Karpas-422 (cell line): ENCODE results near the gene WASF2. TPM values are rescaled to one million over a fixed set of nuclear protein-coding genes. Genes with fewer than 3 reads are reported as not detected.

Source experiments
- DNase-seq: peaks from one replicate; pipeline ENCODE4 v3.0.0-alpha.2; 2015
- H2AFZ ChIP-seq: fragments of 200-600 bp; sonication (generic); 2 replicates; pipeline ENCODE4 v1.6.1; 2014; ENCODE audit warnings: antibody characterized with exemption, low read length, mixed read lengths
- H3K27ac ChIP-seq: fragments of 200-600 bp; sonication (generic); 2 replicates; pipeline ENCODE4 v1.5.1; 2014; ENCODE audit warnings: mild to moderate bottlenecking, low read length, moderate library complexity
- H3K27me3 ChIP-seq: fragments of 200-600 bp; sonication (generic); 2 replicates; pipeline ENCODE4 v1.6.1; 2014; ENCODE audit warnings: low read length, mixed read lengths
- H3K36me3 ChIP-seq: fragments of 200-600 bp; sonication (generic); 2 replicates; pipeline ENCODE4 v1.6.1; 2014; ENCODE audit warnings: low read length, mixed read lengths; ENCODE audit not compliant: insufficient read depth
- H3K4me1 ChIP-seq: fragments of 200-600 bp; sonication (generic); 2 replicates; pipeline ENCODE4 v1.6.1; 2014; ENCODE audit warnings: mild to moderate bottlenecking, low read length, mixed read lengths
- H3K4me2 ChIP-seq: fragments of 200-600 bp; sonication (generic); 2 replicates; pipeline ENCODE4 v1.6.1; 2014; ENCODE audit warnings: low read length, low read depth, mild to moderate bottlenecking; ENCODE audit not compliant: poor library complexity, severe bottlenecking
- H3K4me3 ChIP-seq: fragments of 200-600 bp; sonication (generic); 2 replicates; pipeline ENCODE4 v1.5.1; 2014; ENCODE audit warnings: mild to moderate bottlenecking, antibody characterized with exemption, low read length, mixed read lengths
- H3K79me2 ChIP-seq: fragments of 200-600 bp; sonication (generic); 2 replicates; pipeline ENCODE4 v1.6.1; 2014; ENCODE audit warnings: mild to moderate bottlenecking, low read length, mixed read lengths
- H3K9ac ChIP-seq: fragments of 200-600 bp; sonication (generic); 2 replicates; pipeline ENCODE4 v1.6.0; 2014; ENCODE audit warnings: low read length
- H3K9me2 ChIP-seq: fragments of 200-600 bp; sonication (generic), shearing (Covaris generic); replicated peaks from 2 replicates; pipeline ENCODE4 v1.6.0; 2014; ENCODE audit warnings: mild to moderate bottlenecking, low read length, moderate library complexity; ENCODE audit not compliant: insufficient read depth
- H3K9me3 ChIP-seq: fragments of 300-700, 200-600 bp; sonication (generic); 2 replicates; pipeline ENCODE4 v1.6.1; 2014; ENCODE audit warnings: low read length, mixed read lengths
- H4K20me1 ChIP-seq: fragments of 200-600 bp; sonication (generic); 2 replicates; pipeline ENCODE4 v1.6.1; 2014; ENCODE audit warnings: mild to moderate bottlenecking, antibody characterized with exemption, low read length, low read depth; ENCODE audit not compliant: insufficient read depth
- total RNA-seq: library from RNA; depleted of rRNA; stranded (reverse); fragments of >200 nt; shearing (Covaris generic); gene quantifications from 2 replicates; pipeline ENCODE4 v1.2.3, GENCODE V29; 2014; ENCODE audit warnings: low replicate concordance

Gene WASF2
- total RNA-seq, 1 experiment from 2014 or later: 21.7 TPM

DNA sequence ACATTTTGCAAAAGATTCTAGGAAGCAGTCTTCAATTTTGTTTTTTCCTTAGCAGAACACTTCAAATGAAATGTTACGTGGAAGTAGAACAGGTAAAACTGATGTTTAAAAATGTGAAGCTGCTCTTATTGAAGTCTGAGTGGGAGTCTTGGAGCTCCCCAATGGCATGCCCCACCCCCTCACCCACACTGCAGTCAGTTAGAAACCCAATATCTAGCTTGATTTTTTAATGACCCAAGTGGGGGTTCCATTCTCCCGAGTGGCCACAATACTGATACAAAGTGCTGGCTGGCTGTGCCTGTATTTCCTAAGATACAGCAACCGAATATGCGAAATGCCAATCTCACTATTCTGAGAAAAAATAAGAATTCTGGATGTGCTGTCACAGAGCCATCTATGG lies 66.3 kb downstream of the WASF2 start:
- DNase-seq: no peak
- H3K9ac ChIP-seq: no peak overlapping the region
- H3K36me3 ChIP-seq: no peaks in the 10 kb centered on the region
- peaks cover 29% of the 10 kb centered on the region for H3K4me1 ChIP-seq
- H4K20me1 ChIP-seq: no peaks in the 10 kb centered on the region
- no peaks in the 10 kb centered on the region for H3K27me3 ChIP-seq
- no peak overlapping the region for H2AFZ ChIP-seq
- no peaks in the 10 kb centered on the region for H3K9me3 ChIP-seq
- H3K27ac ChIP-seq: no peak overlapping the region
- no peaks in the 10 kb centered on the region for H3K9me2 ChIP-seq
- peaks cover 61% of the 10 kb centered on the region for H3K79me2 ChIP-seq
- no peak overlapping the region for H3K4me2 ChIP-seq
- no peak overlapping the region for H3K4me3 ChIP-seq

DNA sequence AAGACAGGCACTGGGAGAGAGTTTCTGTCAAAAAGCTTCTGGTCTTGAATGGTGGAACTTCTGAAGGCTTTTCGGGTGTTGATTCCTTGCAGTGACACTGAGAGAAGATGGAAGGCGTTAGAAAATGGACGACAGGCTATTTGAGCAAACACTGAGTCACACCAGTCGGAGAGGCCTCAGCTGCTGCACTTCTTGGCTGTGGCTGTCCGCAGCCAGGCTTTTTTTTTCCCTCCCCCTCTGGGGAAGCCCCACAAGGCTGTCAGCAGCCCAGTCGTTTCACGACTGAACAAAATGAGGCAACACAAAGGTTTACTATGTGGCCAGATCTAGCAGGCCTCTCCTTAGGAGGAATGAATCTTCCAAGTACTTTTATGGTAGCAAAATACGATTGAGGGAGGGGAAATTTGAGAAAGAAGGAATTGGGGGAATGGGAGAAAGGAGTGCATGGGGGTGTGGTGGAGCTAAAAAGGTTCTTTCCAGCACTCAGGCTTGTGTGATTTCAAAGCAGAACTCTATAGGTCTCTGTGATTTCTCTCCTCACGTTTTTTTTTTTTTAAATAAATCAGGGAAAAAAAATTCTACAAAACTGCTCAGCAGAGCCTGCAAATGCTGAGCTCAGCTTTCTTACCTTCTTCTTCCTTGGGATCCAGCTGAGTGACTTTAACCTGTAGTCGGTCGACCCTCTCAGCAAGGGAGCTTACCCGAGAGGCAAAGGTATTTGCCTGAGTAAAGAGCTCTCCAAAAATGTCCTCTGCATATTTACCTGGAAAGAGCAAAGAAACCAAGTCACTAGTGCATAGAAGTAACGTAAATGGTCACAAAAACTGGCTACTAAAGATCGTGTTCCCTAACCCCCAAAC lies 71.4 kb downstream of the WASF2 start:
- H3K9me3 ChIP-seq: no peaks in the 10 kb centered on the region
- DNase-seq: no peak
- H3K4me2 ChIP-seq: no peak overlapping the region
- no peaks in the 10 kb centered on the region for H4K20me1 ChIP-seq
- H3K9ac ChIP-seq: no peak overlapping the region
- no peak overlapping the region for H3K4me3 ChIP-seq
- no peak overlapping the region for H2AFZ ChIP-seq
- H3K79me2 ChIP-seq: peaks cover 27% of the 10 kb centered on the region
- 0 out of 2 replicates have a peak overlapping the region, but pooled peaks have one; percentile 4 for H3K27ac ChIP-seq
- peaks cover 12% of the 10 kb centered on the region for H3K36me3 ChIP-seq
- peaks cover 15% of the 10 kb centered on the region for H3K4me1 ChIP-seq
- no peaks in the 10 kb centered on the region for H3K27me3 ChIP-seq
- H3K9me2 ChIP-seq: no peaks in the 10 kb centered on the region

DNA sequence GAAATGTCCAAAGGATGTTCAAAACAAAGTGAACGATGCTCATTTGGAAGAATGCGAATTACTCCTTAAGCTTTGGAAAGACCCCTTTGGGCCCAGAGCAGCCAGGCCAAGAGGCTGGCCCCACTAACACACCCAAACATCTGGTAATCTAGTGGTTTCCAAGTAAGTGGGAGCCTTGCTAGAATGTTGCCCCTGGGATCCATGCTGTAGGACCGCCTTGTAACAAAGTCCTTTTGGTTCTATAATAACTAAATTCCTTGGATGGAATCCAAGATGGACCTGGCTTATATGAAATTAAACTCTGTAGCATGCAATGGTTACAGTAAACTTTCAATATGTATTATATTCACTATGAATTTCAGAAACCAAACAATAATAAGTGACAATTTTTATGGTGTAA lies 72.3 kb downstream of the WASF2 start:
- no peaks in the 10 kb centered on the region for H3K27me3 ChIP-seq
- H3K27ac ChIP-seq: no peak overlapping the region
- no peak overlapping the region for H3K9ac ChIP-seq
- no peaks in the 10 kb centered on the region for H4K20me1 ChIP-seq
- H2AFZ ChIP-seq: no peak overlapping the region
- H3K4me2 ChIP-seq: no peak overlapping the region
- no peaks in the 10 kb centered on the region for H3K9me2 ChIP-seq
- H3K36me3 ChIP-seq: peaks cover 17% of the 10 kb centered on the region
- H3K4me3 ChIP-seq: no peak overlapping the region
- H3K4me1 ChIP-seq: peaks cover 13% of the 10 kb centered on the region
- H3K79me2 ChIP-seq: peaks cover 20% of the 10 kb centered on the region
- no peak for DNase-seq
- H3K9me3 ChIP-seq: no peaks in the 10 kb centered on the region

DNA sequence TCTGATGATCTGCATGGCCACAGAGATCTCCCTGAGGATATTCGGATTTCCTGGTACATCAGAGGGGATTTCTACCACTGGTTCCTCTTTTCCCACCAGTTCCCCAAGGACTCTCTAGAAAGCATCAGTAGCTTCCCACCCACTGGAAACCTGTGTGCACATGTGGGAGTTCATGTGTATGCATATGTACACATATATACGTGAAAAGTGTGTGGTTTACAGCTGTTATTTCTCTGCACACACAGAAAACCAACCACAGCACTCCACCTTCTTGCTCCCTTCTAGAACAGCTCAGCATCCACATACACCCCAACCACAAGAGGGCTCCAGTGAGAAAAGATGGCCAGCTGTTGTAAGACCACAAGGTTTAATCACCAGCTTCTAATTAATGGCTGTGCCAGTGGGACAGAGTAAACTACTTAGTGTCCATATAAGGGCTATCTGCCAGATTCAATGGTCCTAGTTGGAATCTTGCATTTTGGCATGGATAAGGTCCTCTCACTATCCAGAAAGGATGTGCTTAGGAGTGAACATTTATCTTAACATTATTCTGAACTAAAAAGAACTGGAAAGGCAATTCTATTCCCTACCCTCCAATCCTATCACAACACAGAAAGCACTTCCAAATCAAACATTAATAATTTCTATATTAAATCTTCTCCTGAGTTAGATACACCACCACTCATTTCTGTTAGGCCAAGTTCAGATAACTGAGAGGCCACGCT lies 73.4 kb downstream of the WASF2 start:
- Histone ChIP-seq H3K9me2 (no peaks in the 10 kb centered on the region), H3K36me3 (peaks cover 21% of the 10 kb centered on the region), H3K9me3 (no peaks in the 10 kb centered on the region), H3K9ac (no peak overlapping the region), H3K4me3 (no peak overlapping the region), H3K27me3 (no peaks in the 10 kb centered on the region), H3K4me2 (no peak overlapping the region), H3K79me2 (peaks cover 17% of the 10 kb centered on the region), H4K20me1 (no peaks in the 10 kb centered on the region), H3K27ac (no peak overlapping the region), H3K4me1 (peaks cover 20% of the 10 kb centered on the region), H2AFZ (no peak overlapping the region)
- peak; percentile 91 for DNase-seq

DNA sequence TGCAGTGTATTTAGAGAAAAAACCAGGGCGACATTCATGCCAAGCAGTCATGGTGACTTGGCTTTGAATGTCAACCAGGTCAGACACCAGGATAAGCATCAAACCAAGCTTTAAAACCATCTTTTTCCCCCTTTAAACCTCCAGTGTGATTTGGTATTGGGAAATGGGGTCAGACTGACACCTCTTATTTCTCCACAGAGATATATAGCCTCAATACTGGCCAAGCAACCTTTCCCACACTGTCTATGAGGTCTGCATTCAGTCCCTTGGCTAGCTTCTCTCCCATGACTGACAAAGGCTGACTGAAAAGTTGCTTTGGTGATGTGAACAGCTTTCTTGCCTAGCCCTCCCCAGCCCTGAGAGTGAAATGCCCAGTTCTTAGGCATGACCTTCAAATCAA lies 75.9 kb downstream of the WASF2 start:
- peaks cover 30% of the 10 kb centered on the region for H3K4me1 ChIP-seq
- no peak for DNase-seq
- H3K9me3 ChIP-seq: no peaks in the 10 kb centered on the region
- no peaks in the 10 kb centered on the region for H4K20me1 ChIP-seq
- no peak overlapping the region for H3K9ac ChIP-seq
- H2AFZ ChIP-seq: no peak overlapping the region
- H3K4me2 ChIP-seq: no peak overlapping the region
- peaks cover 21% of the 10 kb centered on the region for H3K36me3 ChIP-seq
- H3K27me3 ChIP-seq: no peaks in the 10 kb centered on the region
- H3K4me3 ChIP-seq: no peak overlapping the region
- H3K27ac ChIP-seq: no peak overlapping the region
- peaks cover 2% of the 10 kb centered on the region; the same call in 1 of the 2 replicates for H3K79me2 ChIP-seq
- H3K9me2 ChIP-seq: no peaks in the 10 kb centered on the region

DNA sequence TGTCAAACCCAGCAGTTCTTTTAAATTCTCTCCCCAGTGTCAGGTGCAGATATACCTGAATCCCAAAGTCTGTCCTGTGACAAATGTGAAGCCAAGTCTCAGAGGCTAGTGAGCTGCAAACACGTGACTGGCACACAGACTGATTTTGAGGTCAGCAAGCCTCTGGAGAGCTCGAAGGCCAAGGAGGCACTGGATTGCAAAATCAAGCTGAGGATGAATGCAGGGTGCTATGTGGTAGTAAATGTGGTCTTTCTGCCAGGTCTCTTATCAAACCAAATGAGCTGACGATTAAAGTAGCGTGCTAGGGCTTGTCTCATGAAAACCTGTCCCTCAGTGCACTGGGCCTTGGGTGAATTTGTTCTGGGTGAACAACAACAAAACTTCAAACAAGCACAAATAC lies 77.0 kb downstream of the WASF2 start:
- Histone ChIP-seq H3K4me3 (no peak overlapping the region), H4K20me1 (no peaks in the 10 kb centered on the region), H3K27ac (no peak overlapping the region), H3K36me3 (peaks cover 21% of the 10 kb centered on the region), H3K9ac (no peak overlapping the region), H3K4me2 (no peak overlapping the region), H3K4me1 (peaks cover 27% of the 10 kb centered on the region), H3K27me3 (no peaks in the 10 kb centered on the region), H3K9me3 (no peaks in the 10 kb centered on the region), H3K79me2 (no peaks in the 10 kb centered on the region), H2AFZ (no peak overlapping the region), H3K9me2 (no peaks in the 10 kb centered on the region)
- DNase-seq: no peak

DNA sequence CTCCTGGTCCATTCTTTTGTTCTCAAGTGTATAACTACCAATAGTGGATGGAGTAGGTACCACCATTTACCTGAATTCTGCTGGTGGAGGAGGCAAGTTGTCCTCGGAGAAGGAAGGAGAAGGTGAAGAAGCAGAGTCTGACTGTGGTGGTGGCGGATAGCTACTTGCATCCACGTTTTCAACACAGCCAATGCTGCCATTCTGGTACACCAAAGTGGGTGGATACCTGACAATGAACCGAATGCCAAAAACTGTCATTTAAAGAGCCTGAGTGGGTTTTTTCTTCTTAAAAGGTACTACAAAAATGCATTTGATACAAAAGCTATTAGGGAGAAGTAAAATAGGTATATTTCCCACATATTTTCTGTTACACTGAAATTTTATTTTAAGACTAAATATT lies 77.5 kb downstream of the WASF2 start:
- H3K9me2 ChIP-seq: no peaks in the 10 kb centered on the region
- peaks cover 21% of the 10 kb centered on the region for H3K36me3 ChIP-seq
- peaks cover 27% of the 10 kb centered on the region for H3K4me1 ChIP-seq
- no peaks in the 10 kb centered on the region for H4K20me1 ChIP-seq
- H3K79me2 ChIP-seq: no peaks in the 10 kb centered on the region
- H2AFZ ChIP-seq: no peak overlapping the region
- H3K9ac ChIP-seq: no peak overlapping the region
- H3K4me2 ChIP-seq: no peak overlapping the region
- H3K27ac ChIP-seq: no peak overlapping the region
- no peak for DNase-seq
- no peak overlapping the region for H3K4me3 ChIP-seq
- no peaks in the 10 kb centered on the region for H3K27me3 ChIP-seq
- no peaks in the 10 kb centered on the region for H3K9me3 ChIP-seq

DNA sequence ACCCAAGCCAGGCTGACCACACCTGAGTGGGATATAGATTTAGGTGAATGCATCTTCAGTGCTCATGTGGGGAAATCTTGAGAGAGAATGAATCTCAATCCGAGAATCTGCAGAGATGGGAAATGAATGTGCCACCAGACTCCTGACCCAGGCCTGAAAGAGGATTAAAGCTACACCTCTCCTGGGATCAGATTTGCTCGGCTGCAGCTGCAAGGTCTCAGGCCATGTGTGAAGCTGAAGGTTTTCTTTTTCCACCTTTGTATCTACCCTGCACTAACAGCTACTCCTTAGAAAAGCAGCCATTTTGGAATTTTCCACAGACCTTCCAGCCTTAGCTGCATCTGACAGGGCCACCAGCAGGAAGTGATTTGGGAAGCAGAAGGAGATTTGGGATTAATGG lies 79.3 kb downstream of the WASF2 start:
- DNase-seq: no peak
- H3K4me3 ChIP-seq: no peak overlapping the region
- H3K9me3 ChIP-seq: no peaks in the 10 kb centered on the region
- peaks cover 23% of the 10 kb centered on the region for H3K4me1 ChIP-seq
- no peaks in the 10 kb centered on the region for H3K79me2 ChIP-seq
- no peak overlapping the region for H2AFZ ChIP-seq
- H3K36me3 ChIP-seq: peaks cover 18% of the 10 kb centered on the region
- no peaks in the 10 kb centered on the region for H3K9me2 ChIP-seq
- no peaks in the 10 kb centered on the region for H4K20me1 ChIP-seq
- H3K9ac ChIP-seq: no peak overlapping the region
- H3K4me2 ChIP-seq: peak overlapping the region; percentile 4
- H3K27ac ChIP-seq: no peak overlapping the region
- H3K27me3 ChIP-seq: no peaks in the 10 kb centered on the region
